GM12878 (cell line): ENCODE data around the gene MARCKSL1. TPM values are rescaled to one million over a fixed set of nuclear protein-coding genes. Genes with fewer than 3 reads are reported as not detected.

Experiments
- ATAC-seq: fragments of 200-7000 bp; cut with Tn5 transposase; 3 replicates; pipeline ENCODE4 v1.9.1; 2020; ENCODE audit warnings: mild to moderate bottlenecking, moderate library complexity
- BruUV-seq: library from RNA; stranded (reverse); fragments of 400-500 nt; replicated peaks from 2 replicates; lab custom pipeline; 2021; lab: Mats Ljungman, UMichigan
- CTCF ChIA-PET: fragments of 300-600 bp; sonication (Branson Sonifier 250); formaldehyde crosslinking; extraction: SDS; loops from one replicate; lab custom pipeline; 2021; ENCODE audit warnings: inconsistent platforms; lab: Yijun Ruan, JAX
- POLR2A ChIA-PET: fragments of 350-600 bp; formaldehyde crosslinking; extraction: SDS; loops from one replicate; lab custom pipeline; 2021; ENCODE audit warnings: inconsistent platforms; lab: Charles Lee
- RAD21 ChIA-PET: fragments of 300-600 bp; sonication (Branson Sonifier 250); formaldehyde crosslinking; loops from one replicate; lab custom pipeline; 2023; ENCODE audit warnings: antibody characterized with exemption; ENCODE audit not compliant: unreplicated experiment; lab: Charles Lee
- SMC1A ChIA-PET: fragments of 300-600 bp; sonication (Branson Sonifier 250); formaldehyde crosslinking; loops from one replicate; lab custom pipeline; 2023; ENCODE audit not compliant: unreplicated experiment, uncharacterized antibody; lab: Charles Lee
- DNase-seq: peaks from one replicate; pipeline ENCODE4 v3.0.0-alpha.2; 2011; ENCODE audit warnings: low read depth, low spot score
- FAIRE-seq: peaks from 3 replicates; lab custom pipeline; 2011; peaks lifted over from hg19 to GRCh38; lab: Jason Lieb, UNC
- H2AFZ ChIP-seq: 2 replicates; pipeline ENCODE4 v1.6.0; 2011; ENCODE audit warnings: low read depth, low read length, control low read depth; ENCODE audit not compliant: control insufficient read depth
- H3K27ac ChIP-seq: 2 replicates; pipeline ENCODE4 v1.5.1; 2011; ENCODE audit warnings: control low read depth; ENCODE audit not compliant: control insufficient read depth, insufficient read depth
- H3K27me3 ChIP-seq, 2 experiments: replicated peaks in 1 of 2; 2 replicates each; pipeline versions ENCODE4 v1.6.0 to v1.6.1; 2011; ENCODE audit warnings: low read length in 1 of 2; ENCODE audit not compliant: control insufficient read depth in 2 of 2, insufficient read depth in 2 of 2
- H3K36me3 ChIP-seq, 2 experiments: 2 replicates each; pipeline ENCODE4 v1.5.1; 2011; ENCODE audit warnings: low read length in 1 of 2; ENCODE audit not compliant: control insufficient read depth in 2 of 2, insufficient read depth in 2 of 2
- H3K4me1 ChIP-seq: 2 replicates; pipeline ENCODE4 v1.6.1; 2011; ENCODE audit warnings: mild to moderate bottlenecking, low read length, moderate library complexity, mixed read lengths; ENCODE audit not compliant: control insufficient read depth, insufficient read depth
- H3K4me2 ChIP-seq: 2 replicates; pipeline ENCODE4 v1.6.0; 2011; ENCODE audit warnings: control low read depth; ENCODE audit not compliant: control insufficient read depth, insufficient read depth
- H3K4me3 ChIP-seq: fragments of 200-600 bp; sonication (generic); 2 replicates; pipeline ENCODE4 v1.5.1; 2016
- H3K79me2 ChIP-seq: 2 replicates; pipeline ENCODE4 v1.6.0; 2011; ENCODE audit warnings: low read length; ENCODE audit not compliant: control insufficient read depth, insufficient read depth
- H3K9ac ChIP-seq: 2 replicates; pipeline ENCODE4 v1.8.0; 2011; ENCODE audit warnings: low read length, control low read depth, mixed read lengths; ENCODE audit not compliant: control insufficient read depth, insufficient read depth
- H3K9me3 ChIP-seq: replicated peaks from 3 replicates; pipeline ENCODE4 v1.5.1; 2011; ENCODE audit warnings: mild to moderate bottlenecking, low read length; ENCODE audit not compliant: control insufficient read depth, insufficient read depth
- H4K20me1 ChIP-seq: 2 replicates; pipeline ENCODE4 v1.6.0; 2011; ENCODE audit not compliant: control insufficient read depth, insufficient read depth
- POLR2A ChIP-seq: IDR thresholded peaks from 2 replicates; pipeline ENCODE4 v1.6.1; 2011; ENCODE audit warnings: low read depth, mild to moderate bottlenecking, low read length
- PRDM15 ChIP-seq: fragments of 450-650 bp; formaldehyde crosslinking; IDR thresholded peaks from 2 replicates; pipeline ENCODE4 v1.4.0; 2020; ENCODE audit warnings: mild to moderate bottlenecking, moderate library complexity
- WGBS: methylation state at CpG from one replicate; pipeline ENCODE4 v1.1.6; 2016; ENCODE audit warnings: low lambda C conversion rate; ENCODE audit not compliant: insufficient replicate concordance, insufficient coverage; ENCODE audit errors: missing lambda C conversion rate; 5-methylcytosine and 5-hydroxymethylcytosine counted together
- in situ Hi-C: fragments of 300-500 bp; cut with MboI; formaldehyde crosslinking; loops from 9 replicates; pipeline ENCODE4 v1.14.3; 2018; ENCODE audit warnings: mixed read lengths
- intact Hi-C: fragments of 100-400 bp; cut with micrococcal nuclease; formaldehyde crosslinking; loops from one replicate; pipeline ENCODE4 v1.14.2; 2022; ENCODE audit not compliant: unreplicated experiment
- polyA plus RNA-seq, 11 experiments: library from polyadenylated mRNA; depleted of rRNA in 4 of 11; unstranded in 6 of 11; stranded (reverse) in 5 of 11; fragments of >200 nt; fragmentation: Nextera tagmentation in 4 of 11; fragmentation: Illumina TruSeq in 1 of 11; extraction: Ambion mirVana in 4 of 11; extraction: Trizol in 1 of 11; gene quantifications; 1 replicate in 1 of 11; 2 replicates in 10 of 11; pipeline versions ENCODE4 v1.2.1 to v1.2.3, GENCODE V29; 2011 to 2016; ENCODE audit warnings: inconsistent platforms in 2 of 11, missing spikeins in 2 of 11, low read depth in 1 of 11
- total RNA-seq, 4 experiments: library from RNA; depleted of rRNA in 3 of 4; stranded (reverse); fragments of >200 nt in 3 of 4; fragmentation: Illumina TruSeq in 1 of 4; extraction: Trizol in 1 of 4; gene quantifications; 2 replicates each; pipeline versions ENCODE4 v1.2.1 to v1.2.3, GENCODE V29; 2013 to 2021

Gene MARCKSL1
- total and polyA plus RNA-seq, 10 of the 15 experiments (the other 5 are each of a cell fraction or from before 2014, with no cell fraction given): 14.5 to 225 (median 158) TPM

GRCh38 chr1:32331549-32331948 is 4.5 kb downstream of the MARCKSL1 start:
- POLR2A ChIA-PET: interaction anchor here (0.6 to 1.2 kb wide), 5 partner anchors 9 to 108 kb away, joined by 3 to 4 read pairs (median 3); partner anchors contain the start of gene BSDC1
- Histone ChIP-seq H3K9me3 (no peaks in the 10 kb centered on the region), H2AFZ (no peak overlapping the region), H4K20me1 (no peaks in the 10 kb centered on the region; the same call in 1 of the 2 replicates), H3K27ac (no peak overlapping the region), H3K79me2 (peaks cover 24% of the 10 kb centered on the region), H3K4me2 (no peak overlapping the region), H3K27me3 (no peaks in the 10 kb centered on the region), H3K4me1 (peaks cover 19% of the 10 kb centered on the region), H3K36me3 (peaks cover 46 to 49% of the 10 kb centered on the region in 2 experiments), H3K4me3 (no peak overlapping the region), H3K9ac (no peak overlapping the region)
- CTCF ChIA-PET: interaction anchor here (2.0 to 5.2 kb wide), 4 partner anchors 10 to 116 kb away, joined by 7 to 29 read pairs (median 20); no protein-coding TSS in a partner anchor
- BruUV-seq: no TSS peak
- FAIRE-seq: no peak
- TF ChIP-seq POLR2A (peak; percentile 49), PRDM15 (CRISPR knock-in tag) (no peak)
- in situ Hi-C loops: no loop called here
- RAD21 ChIA-PET: interaction anchor here (2.0 kb wide), 1 partner anchor 116 kb away, joined by 7 read pairs; no protein-coding TSS in a partner anchor
- SMC1A ChIA-PET: interaction anchor here (0.6 to 4.1 kb wide), 7 partner anchors 9 to 135 kb away, joined by 3 to 17 read pairs (median 4); no protein-coding TSS in a partner anchor
- intact Hi-C loops: no loop called here
- ATAC-seq: no peak
- DNase-seq: no peak
- WGBS: 80% methylated on average over 12 of the region's 12 CpGs
